ENCODE results near the gene HAPLN3. TPM values are rescaled to one million over a fixed set of nuclear protein-coding genes. Genes with fewer than 3 reads are reported as not detected.
A peak's percentile ranks its signal among the peaks of the same experiment; 100 is the strongest.

Gene HAPLN3
- total RNA-seq, 1 experiment from 2014 or later, result 42.4 TPM

- no peak overlapping the region for H2BK12ac ChIP-seq (ENCODE audit: insufficient read length, low read depth, low read length)
- no peak overlapping the region for H3K23ac ChIP-seq (ENCODE audit: insufficient read length, low read depth, low read length)
- H3K27ac ChIP-seq (ENCODE audit: insufficient read length, low read depth, low read length), result no peak overlapping the region
- H2BK20ac ChIP-seq (ENCODE audit: low read depth, low read length, poor library complexity, severe bottlenecking), result no peak overlapping the region
- no peak for DNase-seq
- H3K14ac ChIP-seq (ENCODE audit: insufficient read depth, low read length), result no peak overlapping the region
- H2AFZ ChIP-seq (ENCODE audit: low read length), result no peak overlapping the region
- H4K8ac ChIP-seq (replicated peaks; ENCODE audit: insufficient read length, low read depth, low read length), result no peak overlapping the region
- no peak overlapping the region for H3K4me2 ChIP-seq (ENCODE audit: insufficient read depth, insufficient read length, low read length)
- no peak overlapping the region for H3K56ac ChIP-seq (ENCODE audit: insufficient read length, low read depth, low read length)
- H3T11ph ChIP-seq (ENCODE audit: low read length), result no peak overlapping the region
- no peak overlapping the region for H3K4ac ChIP-seq (ENCODE audit: low read depth, low read length)
- no peaks in the 10 kb centered on the region for H3K23me2 ChIP-seq (ENCODE audit: insufficient read length, low read depth, low read length, poor library complexity, severe bottlenecking)
- no peak for TF ChIP-seq CTCF (conservative IDR thresholded peaks at IDR 0.05)
- Mint-ChIP-seq H3K4me3 (no peak overlapping the region), H3K36me3 (ENCODE audit: insufficient read depth in 1 of 3, low read depth in 3 of 3) (peaks cover 13 to 29% (median 15%) of the 10 kb centered on the region in 3 experiments; a peak in 6 of 7 replicates), H3K4me1 (peaks cover 9 to 12% of the 10 kb centered on the region in 2 experiments), H3K9me3 (peaks cover 0 to 6% of the 10 kb centered on the region in 2 experiments; a peak in 3 of 5 replicates), H3K27ac (peak overlapping the region in 2 of 3 experiments; percentile 53 to 91; a peak in 3 of 7 replicates), H3K27me3 (ENCODE audit: low read depth) (peaks cover 12% of the 10 kb centered on the region)
- H4K91ac ChIP-seq (ENCODE audit: insufficient read length, low read depth, low read length), result no peak overlapping the region
- no peak overlapping the region for H3K9ac ChIP-seq (ENCODE audit: extremely low read depth, insufficient read length, low read length)
- no CpG with 5 or more reads among the region's 15 CpGs for WGBS (ENCODE audit: extremely low coverage, insufficient read length, low lambda C conversion rate)
- no peak overlapping the region for H2BK120ac ChIP-seq (ENCODE audit: low read depth, low read length, poor library complexity, severe bottlenecking)
- H3K79me1 ChIP-seq (ENCODE audit: insufficient read depth, low read depth, low read length, poor library complexity, severe bottlenecking), result no peaks in the 10 kb centered on the region
- no peak overlapping the region for H4K5ac ChIP-seq (ENCODE audit: insufficient read length, low read depth, low read length)
- H2AK5ac ChIP-seq (ENCODE audit: insufficient read length, low read length), result no peak overlapping the region
- H3K27me3 ChIP-seq (ENCODE audit: insufficient read depth, low read length), result no peaks in the 10 kb centered on the region
- H2BK15ac ChIP-seq (ENCODE audit: low read depth, low read length), result no peak overlapping the region
- no peak overlapping the region for H3K18ac ChIP-seq (ENCODE audit: insufficient read length, low read depth, low read length)
- no peak overlapping the region for H2BK5ac ChIP-seq (ENCODE audit: insufficient read length, low read length)
- H3K4me1 ChIP-seq (ENCODE audit: insufficient read depth, low read length), result no peaks in the 10 kb centered on the region; the same call in 1 of the 2 replicates
- no peaks in the 10 kb centered on the region for H3K9me3 ChIP-seq (ENCODE audit: control insufficient read depth, low read depth, low read length)
- H4K20me1 ChIP-seq (ENCODE audit: control insufficient read depth, insufficient read depth, insufficient read length), result peaks cover 2% of the 10 kb centered on the region
- no peaks in the 10 kb centered on the region for H3K79me2 ChIP-seq (ENCODE audit: insufficient read depth, low read length)
Observed at GRCh38 chr15:88874275-88874674, 21.1 kb downstream of the HAPLN3 start.
